Omental fat pad (tissue), 4 donors: ENCODE results near the gene CNPY4. TPM values are rescaled to one million over a fixed set of nuclear protein-coding genes. Genes with fewer than 3 reads are reported as not detected.

Source experiments
- ATAC-seq: fragments of 150-250 bp; one replicate; pipeline ENCODE4 v1.9.1; 2016; ENCODE audit warnings: mild to moderate bottlenecking, moderate library complexity; ENCODE audit not compliant: low FRiP score
- DNase-seq: peaks from one replicate; pipeline ENCODE4 v3.0.0-alpha.2; 2019; ENCODE audit warnings: low spot score
- CTCF ChIP-seq, 3 donors: fragments of 450-650 bp; IDR thresholded peaks; one replicate each; pipeline ENCODE4 v1.5.1; 2016 to 2017; ENCODE audit warnings: antibody characterized with exemption in 3 of 3, mild to moderate bottlenecking in 3 of 3, moderate library complexity in 2 of 3
- total RNA-seq, 4 donors: library from RNA; depleted of rRNA; stranded (reverse); fragments of >200 nt; gene quantifications; one replicate each; pipeline ENCODE4 v1.1.0, GENCODE V29; 2016

The CNPY4 gene
- total RNA-seq, 4 donors from 2014 or later, result 5.8 to 18.6 (median 9.6) TPM

DNA sequence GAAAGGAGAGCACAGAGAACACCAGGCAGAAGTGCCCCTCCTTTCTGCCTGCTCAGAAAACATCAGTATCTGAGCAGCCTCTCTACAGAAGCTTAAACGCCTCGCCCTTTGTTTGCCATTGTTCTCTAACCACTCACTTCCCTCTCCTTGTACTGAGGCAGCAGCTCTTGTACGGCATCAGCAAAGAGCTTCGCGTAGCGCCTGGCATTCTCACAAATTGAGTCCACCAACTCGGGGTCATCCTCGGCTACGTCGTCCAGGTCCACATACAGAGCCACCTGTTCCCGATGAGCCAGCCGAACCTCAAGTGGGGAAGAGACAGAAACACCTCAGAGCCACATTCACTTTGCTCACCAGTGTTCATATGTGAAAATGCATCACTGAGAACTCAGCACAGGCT is 20.0 kb upstream of the CNPY4 start:
- no peak for TF ChIP-seq CTCF (IDR thresholded peaks at IDR 0.05)
- ATAC-seq (no peak), DNase-seq (no peak)

DNA sequence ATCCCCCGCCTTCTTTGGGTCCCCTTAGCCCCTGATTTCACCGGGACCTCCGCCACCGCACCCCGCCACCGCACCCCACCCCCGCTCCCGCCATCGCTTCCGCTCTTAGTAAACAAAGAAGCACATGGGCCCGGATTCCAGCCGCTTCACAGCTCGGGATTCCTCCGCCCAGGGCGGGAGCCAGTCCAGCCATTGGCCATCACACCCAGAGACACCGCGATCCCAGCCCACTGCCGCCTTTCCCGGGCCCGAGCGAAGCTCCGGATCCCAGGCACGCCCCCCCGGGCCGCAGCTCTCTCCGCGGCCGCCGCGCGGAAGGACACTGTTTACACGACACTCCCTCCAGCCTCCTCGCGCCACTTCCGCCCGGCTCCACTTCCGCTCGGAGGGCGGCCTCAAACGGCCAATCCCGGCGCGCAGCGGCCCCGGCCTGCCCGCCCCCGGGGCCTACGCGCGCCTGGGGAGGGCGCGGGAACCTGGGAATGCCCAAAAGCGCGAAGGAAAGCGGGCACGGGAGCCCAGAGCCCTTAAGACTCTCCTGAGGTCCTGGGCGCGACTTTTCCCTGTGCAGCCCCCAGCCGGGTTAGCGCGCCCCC is 18.9 kb upstream of the CNPY4 start:
- TF ChIP-seq CTCF (IDR thresholded peaks at IDR 0.05), result no peak
- DNase-seq, result peak; percentile 82
- peak; percentile 87 for ATAC-seq

DNA sequence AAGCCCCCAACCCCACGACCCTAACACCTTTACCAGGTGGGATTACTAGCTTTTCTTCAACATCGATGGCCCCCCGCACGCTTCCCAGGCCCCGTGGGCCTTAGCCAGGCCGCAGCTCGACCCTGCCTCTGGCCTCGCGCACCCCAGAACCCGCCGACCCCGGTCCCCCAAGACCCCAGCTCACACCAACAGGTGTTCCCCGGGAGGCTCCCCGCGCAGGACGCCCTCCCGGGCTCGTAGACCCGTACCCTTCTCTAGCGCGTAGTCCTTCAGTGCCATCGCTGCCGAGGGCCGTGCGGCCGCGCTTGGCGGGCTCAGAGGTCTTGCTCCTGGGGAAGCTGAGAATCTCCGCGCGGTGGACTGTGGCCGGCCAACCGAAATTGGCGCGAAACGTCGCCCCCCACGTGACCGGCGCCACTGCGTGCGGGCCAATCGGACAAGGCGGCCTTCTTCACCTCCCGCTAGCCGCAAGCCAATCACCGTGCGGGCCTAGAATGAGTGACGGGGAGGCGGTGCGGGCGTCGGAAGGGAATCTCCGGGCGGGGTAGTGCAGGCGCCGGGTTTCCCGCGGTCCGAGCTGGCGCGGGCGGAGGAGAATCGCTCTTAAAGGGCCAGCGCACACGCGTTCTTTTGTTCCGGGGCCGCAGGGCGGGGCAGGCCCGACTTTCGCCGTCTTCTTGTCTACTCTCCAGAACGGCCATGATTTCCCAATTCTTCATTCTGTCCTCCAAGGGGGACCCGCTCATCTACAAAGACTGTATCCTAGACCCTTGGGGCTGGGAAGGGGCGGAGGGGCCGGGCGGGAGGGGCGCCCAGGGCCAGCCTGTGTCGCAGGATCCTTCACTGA is 18.2 kb upstream of the CNPY4 start, which contains the start of the genes AP4M1 and MCM7:
Gene AP4M1 (plus strand): TSS at position 628 of the 847 bp plus-strand sequence. CDS start 72 bp downstream, at position 700.
Gene MCM7 (minus strand): TSS at position 382 of the 847 bp plus-strand sequence. CDS start 103 bp downstream, at position 279.
- no peak for TF ChIP-seq CTCF (IDR thresholded peaks at IDR 0.05)
- DNase-seq, result peak; percentile 93
- peak; percentile 94 for ATAC-seq

DNA sequence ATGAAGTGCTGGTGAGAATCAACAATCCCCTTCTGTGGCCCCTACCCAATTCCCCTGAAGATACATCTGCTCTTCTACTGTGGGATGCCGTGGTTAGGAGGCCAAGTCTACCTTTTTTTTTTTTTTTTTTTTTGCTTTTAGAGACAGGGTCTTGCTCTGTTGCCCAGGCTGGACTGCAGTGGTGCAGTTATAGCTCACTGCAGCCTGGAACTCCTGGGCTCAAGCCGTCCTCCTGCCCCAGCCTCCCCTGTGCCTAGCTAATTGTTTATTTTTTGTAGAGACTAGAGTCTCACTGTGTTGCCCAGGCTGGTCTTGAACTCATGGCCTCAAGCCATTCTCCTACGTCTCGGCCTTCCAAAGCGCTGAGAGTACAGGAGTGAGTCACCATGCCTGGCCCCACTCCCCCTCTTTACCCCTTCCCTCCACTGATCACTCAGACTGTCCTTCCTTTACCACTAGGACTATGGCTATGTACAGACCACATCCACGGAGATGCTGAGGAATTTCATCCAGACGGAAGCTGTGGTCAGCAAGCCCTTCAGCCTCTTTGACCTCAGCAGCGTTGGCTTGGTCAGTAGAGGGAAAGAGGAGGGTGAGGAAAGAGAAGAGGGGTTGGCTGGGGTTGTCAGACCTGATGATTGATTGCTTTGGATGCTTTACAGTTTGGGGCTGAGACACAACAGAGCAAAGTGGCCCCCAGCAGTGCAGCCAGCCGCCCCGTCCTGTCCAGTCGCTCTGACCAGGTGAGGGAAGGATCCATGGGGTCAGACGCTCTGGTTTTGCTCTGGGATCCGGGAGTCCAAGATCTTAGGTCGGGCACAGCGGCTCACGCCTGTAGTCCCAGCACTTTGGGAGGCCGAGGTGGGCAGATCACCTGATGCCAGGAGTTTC is 16.2 kb upstream of the CNPY4 start:
- no peak for TF ChIP-seq CTCF (IDR thresholded peaks at IDR 0.05)
- ATAC-seq, result no peak
- no peak for DNase-seq

- no peak for ATAC-seq
- no peak for TF ChIP-seq CTCF (IDR thresholded peaks at IDR 0.05)
- DNase-seq, result no peak
Observed at GRCh38 chr7:100105534-100105933, 13.9 kb upstream of the CNPY4 start.

- TF ChIP-seq CTCF (IDR thresholded peaks at IDR 0.05), result no peak
- no peak for ATAC-seq
Observed at GRCh38 chr7:100106633-100107032, 12.8 kb upstream of the CNPY4 start.

More at GRCh38 chr7:100106633-100107032, 12.8 kb upstream of the CNPY4 start:
- no peak for DNase-seq
